ENCODE results near the gene SETX. TPM values are rescaled to one million over a fixed set of nuclear protein-coding genes. Genes with fewer than 3 reads are reported as not detected.

Gene SETX
- total RNA-seq, 2 donors from 2014 or later = 57.9 to 78.5 TPM

DNA sequence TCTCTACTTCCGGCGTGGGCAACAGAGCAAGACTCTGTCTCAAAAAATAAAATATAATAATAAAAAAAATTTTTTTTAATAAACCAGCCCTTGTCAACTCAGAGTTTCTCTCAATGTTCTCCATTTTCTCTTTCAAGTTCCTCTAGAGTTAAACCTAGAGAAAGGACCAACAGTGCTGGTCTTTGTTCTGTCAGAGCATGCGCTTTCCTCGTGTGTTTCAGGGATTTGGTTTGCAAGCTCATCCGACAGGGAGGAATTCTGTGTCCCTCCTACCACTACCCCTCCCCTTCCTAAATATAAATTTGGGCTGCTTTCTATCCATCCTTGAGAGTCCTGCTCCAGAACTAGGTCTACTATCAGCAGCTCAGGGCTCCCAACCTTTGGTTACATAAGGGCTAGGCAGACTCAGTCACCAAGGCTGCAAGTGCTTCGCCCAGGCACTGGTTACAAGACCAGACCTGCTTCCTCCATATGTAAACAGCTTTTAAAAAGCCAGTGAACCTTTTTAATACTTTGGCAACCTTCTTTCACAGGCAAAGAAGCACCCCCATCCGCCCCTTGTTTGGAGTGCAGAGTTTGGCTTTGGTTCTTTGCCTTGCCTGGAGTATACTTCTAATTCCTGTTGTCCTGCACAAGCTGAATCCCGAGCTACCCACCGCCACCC, 13.5 kb downstream of the SETX start:
- DNase-seq (ENCODE audit: low spot score) (no peak), ATAC-seq (ENCODE audit: insufficient number of reproducible peaks, low FRiP score, low read depth) (no peak)
- Histone ChIP-seq H3K36me3 (peaks cover 69% of the 10 kb centered on the region), H3K27me3 (replicated peaks; ENCODE audit: insufficient read depth) (no peaks in the 10 kb centered on the region), H3K4me1 (ENCODE audit: control insufficient read depth in 1 of 2, low read depth in 2 of 2) (no peaks in the 10 kb centered on the region), H3K9me3 (no peaks in the 10 kb centered on the region), H3K4me3 (no peak overlapping the region), H3K27ac (no peak overlapping the region)
- TF ChIP-seq, protein P1, sequence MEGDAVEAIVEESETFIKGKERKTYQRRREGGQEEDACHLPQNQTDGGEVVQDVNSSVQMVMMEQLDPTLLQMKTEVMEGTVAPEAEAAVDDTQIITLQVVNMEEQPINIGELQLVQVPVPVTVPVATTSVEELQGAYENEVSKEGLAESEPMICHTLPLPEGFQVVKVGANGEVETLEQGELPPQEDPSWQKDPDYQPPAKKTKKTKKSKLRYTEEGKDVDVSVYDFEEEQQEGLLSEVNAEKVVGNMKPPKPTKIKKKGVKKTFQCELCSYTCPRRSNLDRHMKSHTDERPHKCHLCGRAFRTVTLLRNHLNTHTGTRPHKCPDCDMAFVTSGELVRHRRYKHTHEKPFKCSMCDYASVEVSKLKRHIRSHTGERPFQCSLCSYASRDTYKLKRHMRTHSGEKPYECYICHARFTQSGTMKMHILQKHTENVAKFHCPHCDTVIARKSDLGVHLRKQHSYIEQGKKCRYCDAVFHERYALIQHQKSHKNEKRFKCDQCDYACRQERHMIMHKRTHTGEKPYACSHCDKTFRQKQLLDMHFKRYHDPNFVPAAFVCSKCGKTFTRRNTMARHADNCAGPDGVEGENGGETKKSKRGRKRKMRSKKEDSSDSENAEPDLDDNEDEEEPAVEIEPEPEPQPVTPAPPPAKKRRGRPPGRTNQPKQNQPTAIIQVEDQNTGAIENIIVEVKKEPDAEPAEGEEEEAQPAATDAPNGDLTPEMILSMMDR (IDR thresholded peaks at IDR 0.05) = no peak

DNA sequence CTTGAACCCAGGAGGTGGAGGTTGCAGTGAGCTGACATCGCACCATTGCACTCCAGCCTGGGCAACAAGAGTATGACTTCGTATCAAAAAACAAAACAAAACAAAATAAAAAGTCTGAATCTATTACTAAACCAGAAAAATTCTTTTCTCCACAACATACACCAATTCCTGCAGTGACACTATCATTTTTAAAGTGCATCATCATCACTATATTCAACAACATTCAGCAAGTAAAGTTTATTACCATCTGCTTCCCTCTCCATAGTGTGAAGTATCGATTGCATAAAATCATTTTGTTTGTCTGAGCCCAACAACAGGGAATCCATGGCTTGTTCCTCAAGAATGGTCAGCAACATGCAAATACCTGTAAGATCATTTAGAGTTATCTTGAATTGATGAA, 20.4 kb downstream of the SETX start:
- Histone ChIP-seq H3K27ac (no peak overlapping the region), H3K4me1 (ENCODE audit: control insufficient read depth in 1 of 2, low read depth in 2 of 2) (no peaks in the 10 kb centered on the region), H3K27me3 (replicated peaks; ENCODE audit: insufficient read depth) (no peaks in the 10 kb centered on the region), H3K9me3 (no peaks in the 10 kb centered on the region), H3K4me3 (no peak overlapping the region), H3K36me3 (peaks cover 71% of the 10 kb centered on the region)
- TF ChIP-seq, protein P1 (IDR thresholded peaks at IDR 0.05) = no peak
- ATAC-seq (ENCODE audit: insufficient number of reproducible peaks, low FRiP score, low read depth) (no peak), DNase-seq (ENCODE audit: low spot score) (no peak)

DNA sequence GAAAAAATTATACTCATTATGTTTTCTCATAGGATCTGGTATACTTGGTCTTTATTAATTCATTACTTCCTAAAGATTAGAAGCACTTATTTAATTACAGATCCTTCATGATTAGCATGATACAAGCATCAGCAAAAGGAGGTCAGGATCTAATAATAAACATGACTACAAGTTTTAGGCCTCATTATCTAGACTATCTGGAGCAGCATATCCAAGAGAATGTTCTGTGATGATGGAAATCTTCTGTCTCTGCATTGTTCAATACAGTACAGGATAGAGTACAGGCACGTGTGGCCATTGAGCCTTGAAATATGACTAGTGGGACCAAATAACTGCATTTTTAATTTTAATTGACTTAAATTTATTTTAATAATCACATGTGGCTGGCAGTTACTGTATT, 21.2 kb downstream of the SETX start:
- Histone ChIP-seq H3K9me3 (no peaks in the 10 kb centered on the region), H3K27ac (no peak overlapping the region), H3K4me3 (no peak overlapping the region), H3K36me3 (peaks cover 71% of the 10 kb centered on the region), H3K27me3 (replicated peaks; ENCODE audit: insufficient read depth) (no peaks in the 10 kb centered on the region), H3K4me1 (ENCODE audit: control insufficient read depth in 1 of 2, low read depth in 2 of 2) (no peaks in the 10 kb centered on the region)
- DNase-seq (ENCODE audit: low spot score) = no peak
- TF ChIP-seq, protein P1 (IDR thresholded peaks at IDR 0.05) = no peak
- no peak for ATAC-seq (ENCODE audit: insufficient number of reproducible peaks, low FRiP score, low read depth)

DNA sequence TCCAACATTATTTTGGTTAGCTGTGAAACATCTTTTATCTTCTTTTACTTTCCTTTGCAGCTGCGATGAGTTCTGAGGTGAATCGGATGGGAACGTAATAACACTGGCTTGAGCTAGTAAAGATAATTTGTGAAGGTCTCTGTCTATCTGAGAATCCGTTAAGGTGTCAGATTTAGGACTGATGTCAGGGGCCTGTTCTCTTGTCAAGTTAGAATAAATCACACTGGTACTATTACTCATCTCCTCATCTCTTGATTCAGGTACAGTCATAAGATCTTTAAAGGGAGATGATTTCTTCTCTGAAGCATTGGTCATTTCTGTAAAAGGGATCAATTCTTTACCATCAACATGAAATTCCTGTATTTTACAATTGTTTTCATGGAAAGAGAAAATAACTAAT, 26.2 kb downstream of the SETX start:
- DNase-seq (ENCODE audit: low spot score) (no peak), ATAC-seq (ENCODE audit: insufficient number of reproducible peaks, low FRiP score, low read depth) (no peak)
- Histone ChIP-seq H3K36me3 (peaks cover 54% of the 10 kb centered on the region), H3K4me3 (no peak overlapping the region), H3K27ac (no peak overlapping the region), H3K27me3 (replicated peaks; ENCODE audit: insufficient read depth) (no peaks in the 10 kb centered on the region), H3K4me1 (ENCODE audit: control insufficient read depth in 1 of 2, low read depth in 2 of 2) (no peaks in the 10 kb centered on the region), H3K9me3 (no peaks in the 10 kb centered on the region)
- TF ChIP-seq, protein P1 (IDR thresholded peaks at IDR 0.05) = no peak

DNA sequence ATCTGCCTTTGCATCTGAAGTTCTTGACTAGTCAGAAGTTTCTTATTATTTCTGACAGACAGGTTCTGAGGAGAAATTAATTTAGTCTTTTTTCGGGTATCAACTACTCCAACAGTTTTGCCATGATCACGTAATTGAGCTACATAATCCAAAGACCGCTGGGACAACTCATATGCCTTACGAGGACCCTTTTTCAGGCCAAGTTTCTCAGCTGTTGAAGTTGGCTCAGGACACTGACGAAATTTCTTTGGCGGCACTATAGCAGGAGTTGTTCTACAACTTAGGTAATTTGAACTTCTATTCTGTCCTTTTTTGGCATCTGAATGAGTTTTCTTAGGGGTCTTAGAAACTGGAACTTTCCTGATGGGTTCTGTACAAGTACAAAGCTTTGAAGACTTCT, 27.2 kb downstream of the SETX start:
- Histone ChIP-seq H3K4me1 (ENCODE audit: control insufficient read depth in 1 of 2, low read depth in 2 of 2) (no peaks in the 10 kb centered on the region), H3K27me3 (replicated peaks; ENCODE audit: insufficient read depth) (no peaks in the 10 kb centered on the region), H3K36me3 (peaks cover 46% of the 10 kb centered on the region), H3K4me3 (no peak overlapping the region), H3K9me3 (no peaks in the 10 kb centered on the region), H3K27ac (no peak overlapping the region)
- ATAC-seq (ENCODE audit: insufficient number of reproducible peaks, low FRiP score, low read depth) = no peak
- DNase-seq (ENCODE audit: low spot score) = no peak
- TF ChIP-seq, protein P1 (IDR thresholded peaks at IDR 0.05) = no peak
